KOPT-K1 (cell line): ENCODE data around the gene ZSCAN20.
"Not testable (repeated sequence)": the region's sequence is repeated elsewhere in the genome, so short reads cannot be mapped to it uniquely, and the experiment has no call there.

ENCODE experiments used
- H3K27ac ChIP-seq: fragments of 200-600 bp; sonication (generic); 2 replicates; pipeline ENCODE4 v1.5.1; 2016; ENCODE audit warnings: antibody characterized with exemption, mild to moderate bottlenecking, low read depth, low read length; ENCODE audit not compliant: poor library complexity, severe bottlenecking
- H3K36me3 ChIP-seq: fragments of 200-600 bp; sonication (generic); 2 replicates; pipeline ENCODE4 v1.5.1; 2017; ENCODE audit warnings: antibody characterized with exemption, mild to moderate bottlenecking, low read length, moderate library complexity; ENCODE audit not compliant: insufficient read depth
- H3K9me3 ChIP-seq: fragments of 200-600 bp; sonication (generic); 2 replicates; pipeline ENCODE4 v1.5.1; 2017; ENCODE audit warnings: antibody characterized with exemption, low read length, mild to moderate bottlenecking; ENCODE audit not compliant: insufficient read depth, poor library complexity, severe bottlenecking

Gene ZSCAN20

GRCh38 chr1:33500547-33500946, 28.1 kb downstream of the ZSCAN20 start:
- 0 out of 2 replicates have a peak, but pooled peaks cover 2% of the 10 kb centered on the region for H3K36me3 ChIP-seq
- H3K27ac ChIP-seq: no peak overlapping the region
- peaks cover 22% of the 10 kb centered on the region for H3K9me3 ChIP-seq

GRCh38 chr1:33501309-33501708, 28.9 kb downstream of the ZSCAN20 start:
- Histone ChIP-seq H3K36me3 (no peaks in the 10 kb centered on the region), H3K9me3 (peaks cover 14% of the 10 kb centered on the region), H3K27ac (no peak overlapping the region)

GRCh38 chr1:33501774-33502173, 29.3 kb downstream of the ZSCAN20 start:
- Histone ChIP-seq H3K36me3 (no peaks in the 10 kb centered on the region), H3K27ac (no peak overlapping the region), H3K9me3 (peaks cover 10% of the 10 kb centered on the region)

GRCh38 chr1:33502726-33503125, 30.3 kb downstream of the ZSCAN20 start:
- Histone ChIP-seq H3K9me3 (peaks cover under 1% of the 10 kb centered on the region), H3K27ac (no peak overlapping the region), H3K36me3 (no peaks in the 10 kb centered on the region)

GRCh38 chr1:33503506-33503905, 31.1 kb downstream of the ZSCAN20 start:
- Histone ChIP-seq H3K27ac (no peak overlapping the region), H3K9me3 (no peaks in the 10 kb centered on the region)

GRCh38 chr1:33507661-33508060, 35.2 kb downstream of the ZSCAN20 start:
- H3K9me3 ChIP-seq: no peaks in the 10 kb centered on the region
- no peak overlapping the region for H3K27ac ChIP-seq
- no peaks in the 10 kb centered on the region for H3K36me3 ChIP-seq

More at GRCh38 chr1:33503506-33503905, 31.1 kb downstream of the ZSCAN20 start:
- H3K36me3 ChIP-seq: no peaks in the 10 kb centered on the region

- Histone ChIP-seq H3K27ac (no peak overlapping the region), H3K9me3 (no peaks in the 10 kb centered on the region), H3K36me3 (no peaks in the 10 kb centered on the region)
Observed at GRCh38 chr1:33508151-33508550, 35.7 kb downstream of the ZSCAN20 start.

GRCh38 chr1:33509276-33509675, 36.8 kb downstream of the ZSCAN20 start:
- not testable (repeated sequence) for H3K36me3 ChIP-seq, H3K27ac ChIP-seq, H3K9me3 ChIP-seq

GRCh38 chr1:33512226-33513011, 40.0 kb downstream of the ZSCAN20 start:
- Histone ChIP-seq H3K27ac (no peak overlapping the region), H3K36me3 (no peaks in the 10 kb centered on the region), H3K9me3 (no peaks in the 10 kb centered on the region)

- Histone ChIP-seq H3K36me3 (no peaks in the 10 kb centered on the region), H3K27ac (no peak overlapping the region), H3K9me3 (no peaks in the 10 kb centered on the region)
Observed at GRCh38 chr1:33515112-33515511, 42.7 kb downstream of the ZSCAN20 start.

GRCh38 chr1:33515607-33516006, 43.2 kb downstream of the ZSCAN20 start:
- Histone ChIP-seq H3K36me3 (no peaks in the 10 kb centered on the region), H3K9me3 (no peaks in the 10 kb centered on the region), H3K27ac (no peak overlapping the region)

GRCh38 chr1:33516428-33516827, 44.0 kb downstream of the ZSCAN20 start:
- H3K9me3 ChIP-seq: no peaks in the 10 kb centered on the region
- H3K27ac ChIP-seq: no peak overlapping the region
- H3K36me3 ChIP-seq: no peaks in the 10 kb centered on the region

GRCh38 chr1:33516891-33517567, 44.6 kb downstream of the ZSCAN20 start:
- Histone ChIP-seq H3K36me3 (no peaks in the 10 kb centered on the region), H3K9me3 (no peaks in the 10 kb centered on the region), H3K27ac (no peak overlapping the region)

- H3K27ac ChIP-seq: no peak overlapping the region
- no peaks in the 10 kb centered on the region for H3K36me3 ChIP-seq
- H3K9me3 ChIP-seq: no peaks in the 10 kb centered on the region
Observed at GRCh38 chr1:33517596-33518250, 45.3 kb downstream of the ZSCAN20 start.

- Histone ChIP-seq H3K36me3 (no peaks in the 10 kb centered on the region), H3K9me3 (no peaks in the 10 kb centered on the region), H3K27ac (no peak overlapping the region)
Observed at GRCh38 chr1:33519240-33519884, 46.9 kb downstream of the ZSCAN20 start.
